ENCODE measurements around the gene SPIRE1.

GRCh38 chr18:12411456-12411855 lies 246.5 kb downstream of the SPIRE1 start:
- TF ChIP-seq EZH2 (IDR thresholded peaks at IDR 0.05; ENCODE audit: insufficient read depth, poor library complexity, severe bottlenecking) (no peak), EZH2phosphoT487 (IDR thresholded peaks at IDR 0.05; ENCODE audit: insufficient read depth, low read depth) (no peak)

Measured in GM23248 (cell line).